ENCODE results near the gene TCF7L2.

The TCF7L2 gene

GRCh38 chr10:113127901-113128283 lies 177.8 kb downstream of the TCF7L2 start:
- DNase-seq, result no peak

GRCh38 chr10:113128450-113129070 lies 178.5 kb downstream of the TCF7L2 start:
- DNase-seq, result no peak

- DNase-seq, result no peak
Measured at GRCh38 chr10:113129117-113129516, 179.1 kb downstream of the TCF7L2 start.

DNA sequence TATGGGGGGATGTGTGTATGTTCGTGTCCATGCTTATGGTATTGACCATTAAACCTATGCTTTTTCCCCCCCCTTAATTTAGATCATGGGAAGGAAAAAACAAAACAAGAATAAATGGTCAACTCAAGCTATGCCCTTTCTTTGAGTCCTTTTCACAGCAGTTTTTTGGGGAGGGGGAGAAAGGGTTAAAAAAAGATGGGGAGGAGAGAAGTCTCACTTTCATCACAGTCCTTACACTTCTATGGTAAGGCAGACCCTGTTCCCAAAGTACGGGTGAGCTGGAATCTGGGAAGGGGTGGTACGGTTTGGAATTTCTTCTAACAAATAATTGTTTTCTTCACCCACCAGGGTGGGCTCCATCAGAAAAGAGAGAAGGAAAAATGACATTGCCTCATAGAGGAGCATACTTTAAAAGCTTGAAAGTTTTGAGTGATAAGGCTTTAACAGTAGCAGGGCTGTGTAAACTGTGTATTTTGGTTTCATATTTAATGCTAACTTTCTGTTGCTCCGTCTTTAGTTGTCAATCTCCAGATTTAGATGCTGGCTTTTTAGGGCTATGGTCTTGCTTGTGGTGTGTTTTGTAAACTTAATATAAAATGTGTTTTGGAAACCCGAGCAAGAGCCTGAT lies 180.1 kb downstream of the TCF7L2 start:
- DNase-seq, result no peak

GRCh38 chr10:113131613-113132261 lies 181.7 kb downstream of the TCF7L2 start:
- DNase-seq, result no peak

DNA sequence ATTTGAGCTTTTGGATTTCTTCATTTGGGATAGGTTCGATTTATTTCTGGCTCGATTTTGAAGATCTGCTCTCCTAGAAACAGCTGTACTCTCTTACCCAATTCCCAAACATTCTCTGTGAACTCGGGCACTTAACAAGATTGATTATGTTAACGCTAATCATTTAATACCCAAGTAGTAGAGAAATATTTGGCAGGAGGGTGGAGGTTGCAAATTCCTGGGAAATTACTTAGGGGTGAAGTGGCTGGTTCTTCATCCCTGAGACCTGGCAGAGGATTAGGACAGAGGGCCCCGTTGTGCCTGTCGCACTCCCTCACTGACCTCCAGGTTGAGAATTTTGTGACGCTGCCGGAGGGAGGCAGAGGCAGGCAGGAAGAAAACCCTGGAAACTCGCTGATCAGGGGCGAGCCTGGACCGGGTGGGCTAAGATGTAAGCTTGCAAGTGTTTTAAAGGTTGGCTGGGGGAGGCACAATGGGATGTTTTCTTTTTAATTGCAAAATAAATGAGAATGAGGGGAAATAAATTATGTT lies 182.6 kb downstream of the TCF7L2 start:
- DNase-seq, result no peak

GRCh38 chr10:113133497-113134115 lies 183.6 kb downstream of the TCF7L2 start:
- DNase-seq, result no peak

- no peak for DNase-seq
Measured at GRCh38 chr10:113135025-113135424, 185.0 kb downstream of the TCF7L2 start.

GRCh38 chr10:113137941-113138685 lies 188.1 kb downstream of the TCF7L2 start:
- DNase-seq, result no peak

DNA sequence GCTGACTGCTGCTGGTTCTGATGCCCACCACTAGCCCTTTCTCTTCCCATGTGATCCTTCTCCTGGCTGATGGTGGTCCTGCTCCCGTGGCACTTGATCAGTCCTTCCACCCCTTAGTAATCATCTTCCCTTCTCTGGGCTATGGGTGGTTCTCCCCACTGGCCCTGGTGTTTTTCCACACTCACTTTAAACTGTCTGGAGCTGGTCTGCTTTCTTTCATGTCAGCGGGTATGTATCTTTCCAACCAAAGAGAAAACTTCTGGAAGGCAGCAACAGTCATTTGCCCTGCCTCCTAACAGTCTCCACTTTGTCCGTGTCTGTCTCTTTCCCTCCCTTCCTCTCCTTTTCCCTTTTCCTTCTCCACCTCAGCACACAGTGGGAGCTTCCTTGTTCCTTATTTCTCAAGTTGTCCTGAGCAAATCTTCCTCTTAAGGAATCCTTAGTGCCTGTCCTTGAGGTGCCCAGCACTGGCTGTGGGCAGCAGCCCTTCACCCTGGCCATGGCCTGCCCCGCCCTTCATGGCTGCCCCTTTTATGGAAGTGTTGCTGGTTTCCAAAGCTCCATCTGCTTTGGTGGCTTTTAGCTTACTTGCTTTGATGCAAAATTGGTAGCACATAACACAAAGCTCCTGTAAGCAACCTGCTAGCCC lies 189.0 kb downstream of the TCF7L2 start:
- no peak for DNase-seq

GRCh38 chr10:113139699-113140098 lies 189.7 kb downstream of the TCF7L2 start:
- no peak for DNase-seq

GRCh38 chr10:113140143-113141011 lies 190.3 kb downstream of the TCF7L2 start:
- no peak for DNase-seq

GRCh38 chr10:113142601-113143362 lies 192.7 kb downstream of the TCF7L2 start:
- DNase-seq, result no peak

- DNase-seq, result no peak
Measured at GRCh38 chr10:113144576-113144975, 194.5 kb downstream of the TCF7L2 start.

DNA sequence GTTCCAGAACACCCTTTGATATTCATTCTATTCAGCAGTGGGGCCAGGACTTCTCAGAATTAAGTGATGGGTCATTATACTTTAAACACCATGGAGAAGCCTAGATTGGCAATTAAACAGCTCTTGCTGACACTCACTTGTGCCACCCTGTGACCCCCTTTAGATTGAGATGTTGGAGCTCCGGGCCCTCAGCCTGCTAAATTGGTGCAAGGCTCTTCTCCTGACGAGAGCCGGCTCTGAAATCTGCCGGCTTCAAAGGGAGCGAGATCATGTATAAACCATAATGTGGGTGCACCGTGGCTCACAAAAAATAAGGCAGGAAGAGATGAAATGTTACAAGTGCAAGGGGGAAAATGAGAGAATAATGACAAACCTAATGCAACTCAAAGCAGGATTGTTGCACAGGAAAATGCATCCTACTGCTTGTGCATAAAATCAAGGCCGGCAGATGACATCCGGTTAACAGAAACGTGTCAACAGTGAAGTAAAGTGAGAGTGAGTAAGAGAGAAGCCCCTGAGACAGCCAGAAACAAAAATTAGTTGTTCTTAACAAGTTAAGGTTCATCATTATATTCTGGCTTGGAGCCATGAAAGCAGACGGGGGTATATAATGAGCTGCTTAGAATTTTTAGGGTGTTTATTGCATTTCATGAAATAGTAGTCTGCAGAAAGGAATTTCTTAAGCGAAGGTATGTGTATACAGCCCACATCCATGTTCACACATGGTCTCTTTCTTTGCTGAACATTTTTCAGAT lies 198.2 kb downstream of the TCF7L2 start:
- DNase-seq, result no peak

- peak in 1 of 2 donors; percentile 26 for DNase-seq
Measured at GRCh38 chr10:113148901-113149300, 198.9 kb downstream of the TCF7L2 start.

DNA sequence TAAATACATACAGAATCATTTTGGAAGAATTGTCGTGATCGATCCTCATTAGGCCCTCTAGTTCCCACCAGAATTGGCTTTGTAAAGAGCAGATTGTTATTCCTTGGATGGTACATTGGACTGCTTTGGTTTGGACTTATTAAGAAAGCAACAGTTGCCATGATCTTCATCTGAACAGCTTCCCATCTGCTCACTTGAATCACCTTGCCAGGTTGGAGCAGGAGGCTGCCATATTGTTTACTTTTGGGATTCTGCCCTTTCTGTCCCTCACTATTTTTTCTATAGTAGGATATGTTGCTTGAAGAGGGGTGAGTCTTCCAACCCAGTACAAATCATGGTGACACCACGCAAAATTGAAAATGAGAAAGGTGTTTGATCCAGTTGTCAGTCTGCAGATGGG lies 199.6 kb downstream of the TCF7L2 start:
- no peak for DNase-seq

DNA sequence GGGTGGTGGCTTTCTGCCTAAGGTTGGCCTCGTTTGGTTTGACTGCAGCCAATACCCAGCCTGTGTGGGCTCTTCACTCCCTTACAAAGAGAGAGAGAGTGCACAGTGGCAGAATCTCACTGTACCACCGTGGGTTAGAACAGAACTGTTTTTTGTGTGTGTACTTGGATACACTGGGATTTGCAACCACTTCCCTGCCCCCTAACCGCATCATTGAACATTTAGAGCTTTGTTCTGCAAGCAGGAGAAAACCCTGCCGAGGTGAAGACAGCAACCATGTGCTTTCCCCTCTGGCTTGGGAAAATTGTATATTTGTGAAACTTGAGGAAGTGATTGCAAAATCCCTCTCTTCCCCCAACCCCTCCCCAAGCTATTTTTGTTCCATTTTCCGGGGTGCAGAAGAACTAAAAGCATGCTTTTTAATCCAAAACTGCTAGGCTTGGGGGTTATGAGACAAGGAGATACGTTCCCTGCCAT lies 201.2 kb downstream of the TCF7L2 start:
- DNase-seq, result peak; percentile 56 to 64

- no peak for DNase-seq
Measured at GRCh38 chr10:113153493-113154102, 203.6 kb downstream of the TCF7L2 start.

All from hippocampal formation (tissue), 2 donors.